Neural progenitor cell (in vitro differentiated cells): ENCODE measurements around the gene MRAP2. TPM values are rescaled to one million over a fixed set of nuclear protein-coding genes. Genes with fewer than 3 reads are reported as not detected.

ENCODE experiments used
- DNase-seq: peaks from one replicate; pipeline ENCODE4 v3.0.0-alpha.2; 2016; ENCODE audit warnings: low spot score
- H2AFZ ChIP-seq: fragments of 200-600 bp; sonication (generic); replicated peaks from 2 replicates; pipeline ENCODE4 v1.6.1; 2016; ENCODE audit warnings: antibody characterized with exemption
- H3F3A ChIP-seq: fragments of 200-600 bp; sonication (generic); 2 replicates; pipeline ENCODE4 v1.6.1; 2016; ENCODE audit warnings: antibody characterized with exemption, low read depth
- H3K27ac ChIP-seq: fragments of 200-600 bp; sonication (generic); 2 replicates; pipeline ENCODE4 v1.5.1; 2016; ENCODE audit warnings: mild to moderate bottlenecking
- H3K27me3 ChIP-seq: fragments of 200-600 bp; sonication (generic); 2 replicates; pipeline ENCODE4 v1.6.1; 2016; ENCODE audit warnings: mild to moderate bottlenecking, moderate library complexity
- H3K36me3 ChIP-seq: fragments of 200-600 bp; sonication (generic); 2 replicates; pipeline ENCODE4 v1.5.1; 2016
- H3K4me1 ChIP-seq: fragments of 200-600 bp; sonication (generic); 2 replicates; pipeline ENCODE4 v1.6.1; 2016; ENCODE audit warnings: mixed run types
- H3K4me2 ChIP-seq: fragments of 200-600 bp; sonication (generic); 2 replicates; pipeline ENCODE4 v1.6.1; 2016
- H3K4me3 ChIP-seq: fragments of 200-600 bp; sonication (generic); 2 replicates; pipeline ENCODE4 v1.5.1; 2016
- H3K79me2 ChIP-seq: fragments of 200-600 bp; sonication (generic); 2 replicates; pipeline ENCODE4 v1.6.1; 2016; ENCODE audit warnings: low read depth
- H3K9ac ChIP-seq: fragments of 200-600 bp; sonication (generic); 2 replicates; pipeline ENCODE4 v1.6.1; 2016
- H3K9me3 ChIP-seq: fragments of 200-600 bp; sonication (generic); 2 replicates; pipeline ENCODE4 v1.5.1; 2016; ENCODE audit warnings: low read depth
- H4K20me1 ChIP-seq: fragments of 200-600 bp; sonication (generic); 2 replicates; pipeline ENCODE4 v1.6.1; 2016; ENCODE audit warnings: low read depth
- H3K27ac Mint-ChIP-seq: 3 replicates; pipeline ENCODE4 v1.8.0; 2021; ENCODE audit warnings: mixed read lengths
- H3K27me3 Mint-ChIP-seq: 2 replicates; pipeline ENCODE4 v1.8.0; 2022; ENCODE audit warnings: low read depth, mild to moderate bottlenecking, inconsistent platforms, moderate library complexity, mixed read lengths; ENCODE audit not compliant: insufficient read depth
- H3K36me3 Mint-ChIP-seq: 3 replicates; pipeline ENCODE4 v1.8.0; 2021; ENCODE audit warnings: mixed read lengths
- H3K4me1 Mint-ChIP-seq: 3 replicates; pipeline ENCODE4 v1.8.0; 2021; ENCODE audit warnings: mixed read lengths
- H3K4me3 Mint-ChIP-seq: 3 replicates; pipeline ENCODE4 v1.8.0; 2021; ENCODE audit warnings: mild to moderate bottlenecking, moderate library complexity, mixed read lengths
- H3K9me3 Mint-ChIP-seq: 3 replicates; pipeline ENCODE4 v1.8.0; 2020; ENCODE audit warnings: mixed read lengths
- CTCF ChIP-seq: fragments of 200-600 bp; sonication (generic); IDR thresholded peaks from 2 replicates; pipeline ENCODE4 v1.5.1; 2017; ENCODE audit warnings: antibody characterized with exemption, mild to moderate bottlenecking
- EZH2 ChIP-seq: fragments of 200-600 bp; sonication (generic); IDR thresholded peaks from 2 replicates; pipeline ENCODE4 v1.6.1; 2017; ENCODE audit warnings: antibody characterized with exemption, mild to moderate bottlenecking, moderate library complexity
- EZH2phosphoT487 ChIP-seq: fragments of 200-600 bp; sonication (generic); IDR thresholded peaks from 2 replicates; pipeline ENCODE4 v1.6.1; 2017; ENCODE audit warnings: antibody characterized with exemption
- total RNA-seq: library from RNA; depleted of rRNA; stranded (reverse); fragments of >200 nt; gene quantifications from 2 replicates; pipeline ENCODE4 v1.2.3, GENCODE V29; 2015; ENCODE audit warnings: low replicate concordance

Gene MRAP2
- total RNA-seq, 1 donor from 2014 or later, result 0.75 TPM

- H3K79me2 ChIP-seq, result no peaks in the 10 kb centered on the region
- H3K27ac ChIP-seq, result no peak overlapping the region
- no peak overlapping the region for H3K4me3 Mint-ChIP-seq
- peaks cover 5% of the 10 kb centered on the region for H3K27me3 Mint-ChIP-seq
- H2AFZ ChIP-seq, result no peak overlapping the region
- H3F3A ChIP-seq, result peaks cover 4% of the 10 kb centered on the region
- no peak overlapping the region for H3K4me3 ChIP-seq
- no peaks in the 10 kb centered on the region for H3K36me3 ChIP-seq
- no peak overlapping the region for H3K9ac ChIP-seq
- no peaks in the 10 kb centered on the region for H3K27me3 ChIP-seq
- no peaks in the 10 kb centered on the region for H3K9me3 ChIP-seq
- H4K20me1 ChIP-seq, result no peaks in the 10 kb centered on the region
- no peak for TF ChIP-seq CTCF
- no peak for TF ChIP-seq EZH2phosphoT487
- no peak for TF ChIP-seq EZH2
- H3K9me3 Mint-ChIP-seq, result no peaks in the 10 kb centered on the region
- peaks cover 17% of the 10 kb centered on the region for H3K4me1 Mint-ChIP-seq
- no peak for DNase-seq
- H3K4me2 ChIP-seq, result no peak overlapping the region
- peaks cover 25% of the 10 kb centered on the region for H3K4me1 ChIP-seq
- no peak overlapping the region for H3K27ac Mint-ChIP-seq
- no peaks in the 10 kb centered on the region for H3K36me3 Mint-ChIP-seq
Observed at GRCh38 chr6:84057908-84058307, 24.3 kb downstream of the MRAP2 start.

DNA sequence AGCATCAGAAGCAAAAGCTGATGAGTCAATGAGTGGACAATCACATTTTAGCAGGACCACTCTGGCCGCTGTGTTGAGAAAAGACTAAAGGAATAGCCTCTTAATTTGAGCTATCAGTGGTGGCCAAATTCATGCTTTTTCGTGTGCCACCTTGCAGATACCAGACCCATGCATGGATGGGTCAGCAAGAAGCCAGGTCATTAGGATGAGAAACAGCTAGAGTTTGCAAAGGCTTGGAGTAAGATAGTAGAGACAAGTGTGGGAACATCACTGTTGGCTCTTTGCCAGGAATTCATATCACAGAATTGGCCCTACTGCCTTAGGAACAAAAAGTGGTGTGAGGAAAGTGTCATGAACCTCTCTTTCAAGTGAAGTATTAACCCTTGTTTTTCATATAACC lies 25.5 kb downstream of the MRAP2 start:
- H3K27ac ChIP-seq, result no peak overlapping the region

DNA sequence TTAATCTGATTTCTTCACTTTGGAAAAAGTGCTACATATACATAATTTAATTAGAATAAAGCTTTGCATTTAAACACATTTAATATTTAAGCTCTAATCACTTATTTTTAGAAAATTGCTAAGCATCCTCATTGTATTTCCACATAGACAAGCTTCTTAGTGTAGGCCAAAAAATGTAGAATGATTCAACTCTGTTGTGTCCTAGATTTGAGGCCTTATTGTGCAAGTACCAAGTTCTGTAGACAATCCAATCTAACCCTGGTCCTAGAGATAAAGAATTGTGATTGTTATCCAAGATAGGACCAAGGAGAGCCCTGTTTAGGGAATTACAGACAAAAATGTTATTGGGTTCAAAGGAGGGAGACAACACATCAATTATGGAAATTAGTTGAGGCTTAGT lies 27.6 kb downstream of the MRAP2 start:
- Mint-ChIP-seq H3K9me3 (peaks cover 2% of the 10 kb centered on the region), H3K4me1 (peaks cover 14% of the 10 kb centered on the region), H3K27me3 (peaks cover 2% of the 10 kb centered on the region), H3K4me3 (no peak overlapping the region), H3K27ac (no peak overlapping the region), H3K36me3 (no peaks in the 10 kb centered on the region)
- Histone ChIP-seq H3K4me2 (no peak overlapping the region), H3K9ac (no peak overlapping the region), H3K27me3 (no peaks in the 10 kb centered on the region), H3K27ac (no peak overlapping the region), H2AFZ (no peak overlapping the region), H3K4me3 (no peak overlapping the region), H4K20me1 (no peaks in the 10 kb centered on the region), H3F3A (no peaks in the 10 kb centered on the region), H3K4me1 (peaks cover 17% of the 10 kb centered on the region), H3K9me3 (no peaks in the 10 kb centered on the region), H3K36me3 (no peaks in the 10 kb centered on the region), H3K79me2 (no peaks in the 10 kb centered on the region)
- TF ChIP-seq EZH2, result no peak
- DNase-seq, result no peak

More for the DNA sequence above, 25.5 kb downstream of the MRAP2 start:
- Histone ChIP-seq H2AFZ (no peak overlapping the region), H3F3A (no peaks in the 10 kb centered on the region), H3K27me3 (no peaks in the 10 kb centered on the region), H3K9me3 (no peaks in the 10 kb centered on the region), H3K4me1 (peaks cover 17% of the 10 kb centered on the region), H3K9ac (no peak overlapping the region), H4K20me1 (no peaks in the 10 kb centered on the region), H3K4me2 (no peak overlapping the region), H3K79me2 (no peaks in the 10 kb centered on the region), H3K36me3 (no peaks in the 10 kb centered on the region), H3K4me3 (no peak overlapping the region)
- Mint-ChIP-seq H3K4me3 (no peak overlapping the region), H3K27me3 (peaks cover 2% of the 10 kb centered on the region), H3K27ac (no peak overlapping the region), H3K36me3 (no peaks in the 10 kb centered on the region), H3K9me3 (no peaks in the 10 kb centered on the region), H3K4me1 (peaks cover 6% of the 10 kb centered on the region)
- no peak for DNase-seq
- TF ChIP-seq EZH2phosphoT487 (no peak), EZH2 (no peak), CTCF (no peak)

- no peak overlapping the region for H3K9ac ChIP-seq
- H2AFZ ChIP-seq, result peak overlapping the region; percentile 17
- no peaks in the 10 kb centered on the region for H3F3A ChIP-seq
- H3K4me3 Mint-ChIP-seq, result no peak overlapping the region
- no peaks in the 10 kb centered on the region for H3K79me2 ChIP-seq
- no peaks in the 10 kb centered on the region for H3K36me3 Mint-ChIP-seq
- H3K9me3 ChIP-seq, result no peaks in the 10 kb centered on the region
- peaks cover 2% of the 10 kb centered on the region for H3K27me3 Mint-ChIP-seq
- no peak overlapping the region for H3K4me3 ChIP-seq
- H3K36me3 ChIP-seq, result no peaks in the 10 kb centered on the region
- no peaks in the 10 kb centered on the region for H4K20me1 ChIP-seq
- peaks cover 14% of the 10 kb centered on the region for H3K4me1 Mint-ChIP-seq
- H3K9me3 Mint-ChIP-seq, result peaks cover 2% of the 10 kb centered on the region
- H3K4me2 ChIP-seq, result no peak overlapping the region
- no peak for DNase-seq
- no peaks in the 10 kb centered on the region for H3K27me3 ChIP-seq
- TF ChIP-seq EZH2phosphoT487, result no peak
- no peak for TF ChIP-seq CTCF
- no peak overlapping the region for H3K27ac Mint-ChIP-seq
- H3K27ac ChIP-seq, result no peak overlapping the region
- peaks cover 17% of the 10 kb centered on the region for H3K4me1 ChIP-seq
Observed at GRCh38 chr6:84061613-84062398, 28.2 kb downstream of the MRAP2 start.
